ENCODE results near the gene KIAA0753. TPM values are rescaled to one million over a fixed set of nuclear protein-coding genes. Genes with fewer than 3 reads are reported as not detected.

KIAA0753 gene
- total RNA-seq: 18.2 and 22.2 TPM in 2 replicates

GRCh38 chr17:6640536-6641246 is at the start of gene KIAA0753, which contains the start of gene TXNDC17:
Gene KIAA0753 (minus strand): TSS chr17:6640711. CDS start chr17:6635103, 5,608 bp downstream.
Gene TXNDC17 (plus strand): TSS chr17:6641060. CDS start chr17:6641083, 23 bp downstream.
- Mint-ChIP-seq H3K27ac (peak within 1 kb of the TSS; percentile 99), H3K9me3 (no peaks in the 10 kb centered on the region), H3K27me3 (ENCODE audit: insufficient read depth) (no peaks in the 10 kb centered on the region), H3K36me3 (ENCODE audit: low read depth) (peaks cover 32% of the 10 kb centered on the region), H3K4me3 (peak within 1 kb of the TSS; percentile 97), H3K4me1 (ENCODE audit: low read depth) (peaks cover 60% of the 10 kb centered on the region)
- intact Hi-C loops (cut with micrococcal nuclease): loop anchor here (1.0 to 10.0 kb wide), 8 partner anchors 11 to 1156 kb away; partner anchors contain the start of genes C17orf100, DERL2, MED31 and MIS12
- peak; percentile 94 for DNase-seq (ENCODE audit: low spot score)

GRCh38 chr17:6688944-6689343 is 48.4 kb upstream of the KIAA0753 start:
- H3K9me3 Mint-ChIP-seq: no peaks in the 10 kb centered on the region
- intact Hi-C loops (cut with micrococcal nuclease): no loop called here

GRCh38 chr17:6686026-6686425 is 45.5 kb upstream of the KIAA0753 start:
- Mint-ChIP-seq H3K27ac (no peak overlapping the region), H3K4me3 (no peak overlapping the region), H3K36me3 (ENCODE audit: low read depth) (no peaks in the 10 kb centered on the region), H3K4me1 (ENCODE audit: low read depth) (no peaks in the 10 kb centered on the region), H3K9me3 (no peaks in the 10 kb centered on the region), H3K27me3 (ENCODE audit: insufficient read depth) (peaks cover 3% of the 10 kb centered on the region)
- no peak for DNase-seq (ENCODE audit: low spot score)
- intact Hi-C loops (cut with micrococcal nuclease): no loop called here

More at GRCh38 chr17:6688944-6689343, 48.4 kb upstream of the KIAA0753 start:
- no peaks in the 10 kb centered on the region for H3K36me3 Mint-ChIP-seq (ENCODE audit: low read depth)
- H3K27me3 Mint-ChIP-seq (ENCODE audit: insufficient read depth): peaks cover 12% of the 10 kb centered on the region
- DNase-seq (ENCODE audit: low spot score): no peak
- no peak overlapping the region for H3K27ac Mint-ChIP-seq
- no peaks in the 10 kb centered on the region for H3K4me1 Mint-ChIP-seq (ENCODE audit: low read depth)
- no peak overlapping the region for H3K4me3 Mint-ChIP-seq

- Mint-ChIP-seq H3K4me1 (ENCODE audit: low read depth) (no peaks in the 10 kb centered on the region), H3K9me3 (no peaks in the 10 kb centered on the region), H3K27ac (no peak overlapping the region), H3K4me3 (no peak overlapping the region), H3K27me3 (ENCODE audit: insufficient read depth) (peaks cover 4% of the 10 kb centered on the region), H3K36me3 (ENCODE audit: low read depth) (no peaks in the 10 kb centered on the region)
- intact Hi-C loops (cut with micrococcal nuclease): no loop called here
- DNase-seq (ENCODE audit: low spot score): no peak
These were observed 44.6 kb upstream of the KIAA0753 start for GRCh38 chr17:6684881-6685767.

GRCh38 chr17:6684460-6684783 is 43.9 kb upstream of the KIAA0753 start:
- Mint-ChIP-seq H3K27ac (no peak overlapping the region), H3K4me3 (no peak overlapping the region), H3K36me3 (ENCODE audit: low read depth) (no peaks in the 10 kb centered on the region), H3K4me1 (ENCODE audit: low read depth) (no peaks in the 10 kb centered on the region), H3K27me3 (ENCODE audit: insufficient read depth) (peaks cover 8% of the 10 kb centered on the region), H3K9me3 (no peaks in the 10 kb centered on the region)
- intact Hi-C loops (cut with micrococcal nuclease): no loop called here
- DNase-seq (ENCODE audit: low spot score): no peak

GRCh38 chr17:6683730-6684459 is 43.4 kb upstream of the KIAA0753 start:
- intact Hi-C loops (cut with micrococcal nuclease): no loop called here
- Mint-ChIP-seq H3K36me3 (ENCODE audit: low read depth) (no peaks in the 10 kb centered on the region), H3K27ac (no peak overlapping the region), H3K4me1 (ENCODE audit: low read depth) (no peaks in the 10 kb centered on the region), H3K4me3 (no peak overlapping the region), H3K27me3 (ENCODE audit: insufficient read depth) (peaks cover 12% of the 10 kb centered on the region), H3K9me3 (no peaks in the 10 kb centered on the region)
- DNase-seq (ENCODE audit: low spot score): no peak

- Mint-ChIP-seq H3K4me1 (ENCODE audit: low read depth) (no peaks in the 10 kb centered on the region), H3K27me3 (ENCODE audit: insufficient read depth) (peaks cover 17% of the 10 kb centered on the region), H3K9me3 (no peaks in the 10 kb centered on the region), H3K27ac (no peak overlapping the region), H3K36me3 (ENCODE audit: low read depth) (no peaks in the 10 kb centered on the region), H3K4me3 (no peak overlapping the region)
- intact Hi-C loops (cut with micrococcal nuclease): no loop called here
- DNase-seq (ENCODE audit: low spot score): no peak
These were observed 42.7 kb upstream of the KIAA0753 start for GRCh38 chr17:6683081-6683684.

- no peak for DNase-seq (ENCODE audit: low spot score)
- Mint-ChIP-seq H3K27me3 (ENCODE audit: insufficient read depth) (peaks cover 25% of the 10 kb centered on the region), H3K27ac (no peak overlapping the region), H3K4me1 (ENCODE audit: low read depth) (peaks cover 4% of the 10 kb centered on the region), H3K9me3 (no peaks in the 10 kb centered on the region), H3K4me3 (no peak overlapping the region), H3K36me3 (ENCODE audit: low read depth) (no peaks in the 10 kb centered on the region)
- intact Hi-C loops (cut with micrococcal nuclease): no loop called here
These were observed 41.8 kb upstream of the KIAA0753 start for GRCh38 chr17:6682339-6682738.

- H3K4me3 Mint-ChIP-seq: no peak overlapping the region
- no peak for DNase-seq (ENCODE audit: low spot score)
- H3K27me3 Mint-ChIP-seq (ENCODE audit: insufficient read depth): peaks cover 27% of the 10 kb centered on the region
- H3K4me1 Mint-ChIP-seq (ENCODE audit: low read depth): peaks cover 4% of the 10 kb centered on the region
- intact Hi-C loops (cut with micrococcal nuclease): no loop called here
- H3K9me3 Mint-ChIP-seq: no peaks in the 10 kb centered on the region
- H3K36me3 Mint-ChIP-seq (ENCODE audit: low read depth): no peaks in the 10 kb centered on the region
- no peak overlapping the region for H3K27ac Mint-ChIP-seq
These were observed 41.2 kb upstream of the KIAA0753 start for GRCh38 chr17:6681671-6682070.

GRCh38 chr17:6681176-6681575 is 40.7 kb upstream of the KIAA0753 start:
- DNase-seq (ENCODE audit: low spot score): no peak
- Mint-ChIP-seq H3K36me3 (ENCODE audit: low read depth) (no peaks in the 10 kb centered on the region), H3K27me3 (ENCODE audit: insufficient read depth) (peaks cover 27% of the 10 kb centered on the region), H3K27ac (no peak overlapping the region), H3K4me3 (no peak overlapping the region), H3K4me1 (ENCODE audit: low read depth) (peaks cover 4% of the 10 kb centered on the region), H3K9me3 (no peaks in the 10 kb centered on the region)
- intact Hi-C loops (cut with micrococcal nuclease): no loop called here

- Mint-ChIP-seq H3K27ac (no peak overlapping the region), H3K36me3 (ENCODE audit: low read depth) (no peaks in the 10 kb centered on the region), H3K4me1 (ENCODE audit: low read depth) (peaks cover 4% of the 10 kb centered on the region), H3K4me3 (no peak overlapping the region), H3K27me3 (ENCODE audit: insufficient read depth) (peaks cover 33% of the 10 kb centered on the region), H3K9me3 (no peaks in the 10 kb centered on the region)
- no peak for DNase-seq (ENCODE audit: low spot score)
- intact Hi-C loops (cut with micrococcal nuclease): no loop called here
These were observed 38.7 kb upstream of the KIAA0753 start for GRCh38 chr17:6679241-6679640.

- H3K9me3 Mint-ChIP-seq: no peaks in the 10 kb centered on the region
- H3K4me3 Mint-ChIP-seq: no peak overlapping the region
- intact Hi-C loops (cut with micrococcal nuclease): no loop called here
- H3K27me3 Mint-ChIP-seq (ENCODE audit: insufficient read depth): peaks cover 33% of the 10 kb centered on the region
- H3K36me3 Mint-ChIP-seq (ENCODE audit: low read depth): no peaks in the 10 kb centered on the region
- no peak for DNase-seq (ENCODE audit: low spot score)
- peaks cover 4% of the 10 kb centered on the region for H3K4me1 Mint-ChIP-seq (ENCODE audit: low read depth)
- H3K27ac Mint-ChIP-seq: no peak overlapping the region
These were observed 37.4 kb upstream of the KIAA0753 start for GRCh38 chr17:6677946-6678345.

All from activated T-helper 1 cell treated with anti-CD3 and anti-CD28 coated beads, Interleukin-12 subunit alpha, Interleukin-12 subunit beta, Interleukin-2, Interleukin-4 antibody, amounts not matched to agents 30 ng/mL and 10 ng/mL and 1 ng/mL, durations not matched to agents 14 hours and 24 hours and 36 hours (primary cell).